ENCODE data around the gene SMNDC1. TPM values are rescaled to one million over a fixed set of nuclear protein-coding genes. Genes with fewer than 3 reads are reported as not detected.

Gene SMNDC1
- total and polyA plus RNA-seq, 7 donors = 10.2 to 19.7 (median 13.3) TPM

GRCh38 chr10:110279407-110279986 lies 25.2 kb downstream of the SMNDC1 start:
- peak; percentile 72 for DNase-seq
- no peaks in the 10 kb centered on the region for H3K27me3 ChIP-seq
- H3K9me3 ChIP-seq = no peaks in the 10 kb centered on the region
- WGBS, 2 donors = 33 to 36% methylated on average over 6 of the region's 6 CpGs
- H3K4me1 ChIP-seq = peaks cover 0 to 31% (median 16%) of the 10 kb centered on the region in 4 donors
- TF ChIP-seq POLR2AphosphoS5 (IDR thresholded peaks at IDR 0.05) (peak in 3 of 4 donors; percentile 26 to 42 (median 33)), EP300 (IDR thresholded peaks at IDR 0.05) (no peak), CTCF (IDR thresholded peaks at IDR 0.05) (peak; percentile 66 to 74 (median 69)), POLR2A (IDR thresholded peaks at IDR 0.05) (no peak)
- H3K4me3 ChIP-seq = peak overlapping the region in 1 of 4 donors; percentile 5
- intact Hi-C loops (cut with DNase I) = loop anchor here (1.0 to 5.0 kb wide), 4 partner anchors 52 to 397 kb away; no protein-coding TSS in a partner anchor
- H3K27ac ChIP-seq = peak overlapping the region in 2 of 4 donors; percentile 25 to 49
- H3K36me3 ChIP-seq = peaks cover 0 to 22% (median 0%) of the 10 kb centered on the region in 4 donors

GRCh38 chr10:110278562-110279406 lies 25.9 kb downstream of the SMNDC1 start:
- Histone ChIP-seq H3K27me3 (no peaks in the 10 kb centered on the region), H3K27ac (peak overlapping the region in 2 of 4 donors; percentile 25 to 49), H3K4me3 (peak overlapping the region in 1 of 4 donors; percentile 5), H3K36me3 (peaks cover 0 to 22% (median 0%) of the 10 kb centered on the region in 4 donors), H3K4me1 (peaks cover 0 to 38% (median 22%) of the 10 kb centered on the region in 4 donors), H3K9me3 (no peaks in the 10 kb centered on the region)
- intact Hi-C loops (cut with DNase I) = loop anchor here (1.0 to 5.0 kb wide), 4 partner anchors 51 to 396 kb away; no protein-coding TSS in a partner anchor
- no peak for TF ChIP-seq POLR2AphosphoS5 (IDR thresholded peaks at IDR 0.05)
- TF ChIP-seq CTCF (IDR thresholded peaks at IDR 0.05) = no peak
- no peak for TF ChIP-seq POLR2A (IDR thresholded peaks at IDR 0.05)
- no peak for TF ChIP-seq EP300 (IDR thresholded peaks at IDR 0.05)
- WGBS, 2 donors = 73 to 74% methylated on average over 7 of the region's 7 CpGs
- DNase-seq = no peak

GRCh38 chr10:110277591-110277990 lies 27.1 kb downstream of the SMNDC1 start:
- no peaks in the 10 kb centered on the region for H3K27me3 ChIP-seq
- DNase-seq = no peak
- peak overlapping the region in 1 of 4 donors; percentile 25 for H3K27ac ChIP-seq
- peaks cover 0 to 50% (median 32%) of the 10 kb centered on the region in 4 donors for H3K4me1 ChIP-seq
- no peak overlapping the region for H3K4me3 ChIP-seq
- TF ChIP-seq POLR2A (IDR thresholded peaks at IDR 0.05) (no peak), EP300 (IDR thresholded peaks at IDR 0.05) (no peak), CTCF (IDR thresholded peaks at IDR 0.05) (no peak), POLR2AphosphoS5 (IDR thresholded peaks at IDR 0.05) (no peak)
- WGBS, 2 donors = 93 to 97% methylated on average over 2 of the region's 2 CpGs
- intact Hi-C loops (cut with DNase I) = loop anchor here (5.0 kb wide), 2 partner anchors 50 to 395 kb away; no protein-coding TSS in a partner anchor
- H3K9me3 ChIP-seq = no peaks in the 10 kb centered on the region
- H3K36me3 ChIP-seq = peaks cover 0 to 22% (median 0%) of the 10 kb centered on the region in 4 donors

GRCh38 chr10:110276603-110277002 lies 28.1 kb downstream of the SMNDC1 start:
- intact Hi-C loops (cut with DNase I) = loop anchor here (5.0 kb wide), 2 partner anchors 49 to 394 kb away; no protein-coding TSS in a partner anchor
- 95 to 98% methylated on average over 5 of the region's 5 CpGs for WGBS, 2 donors
- H3K4me1 ChIP-seq = peaks cover 0 to 56% (median 32%) of the 10 kb centered on the region in 4 donors
- H3K9me3 ChIP-seq = no peaks in the 10 kb centered on the region
- TF ChIP-seq EP300 (IDR thresholded peaks at IDR 0.05) (no peak), POLR2AphosphoS5 (IDR thresholded peaks at IDR 0.05) (no peak), CTCF (IDR thresholded peaks at IDR 0.05) (no peak), POLR2A (IDR thresholded peaks at IDR 0.05) (no peak)
- H3K36me3 ChIP-seq = peaks cover 0 to 19% (median 0%) of the 10 kb centered on the region in 4 donors
- peak overlapping the region in 1 of 4 donors; percentile 27 for H3K27ac ChIP-seq
- no peak for DNase-seq
- H3K4me3 ChIP-seq = no peak overlapping the region
- no peaks in the 10 kb centered on the region for H3K27me3 ChIP-seq
